Omental fat pad (tissue), 4 donors: ENCODE data around the gene TJAP1. TPM values are rescaled to one million over a fixed set of nuclear protein-coding genes. Genes with fewer than 3 reads are reported as not detected.

Experiments
- ATAC-seq: fragments of 150-250 bp; one replicate; pipeline ENCODE4 v1.9.1; 2016; ENCODE audit warnings: mild to moderate bottlenecking, moderate library complexity; ENCODE audit not compliant: low FRiP score
- DNase-seq: peaks from one replicate; pipeline ENCODE4 v3.0.0-alpha.2; 2019; ENCODE audit warnings: low spot score
- CTCF ChIP-seq, 3 donors: fragments of 450-650 bp; IDR thresholded peaks; one replicate each; pipeline ENCODE4 v1.5.1; 2016 to 2017; ENCODE audit warnings: antibody characterized with exemption in 3 of 3, mild to moderate bottlenecking in 3 of 3, moderate library complexity in 2 of 3
- total RNA-seq, 4 donors: library from RNA; depleted of rRNA; stranded (reverse); fragments of >200 nt; gene quantifications; one replicate each; pipeline ENCODE4 v1.1.0, GENCODE V29; 2016

The TJAP1 gene
- total RNA-seq, 4 donors from 2014 or later: 12.6 to 23.5 (median 15.7) TPM

GRCh38 chr6:43516367-43516696 lies 39.0 kb downstream of the TJAP1 start:
- DNase-seq: no peak

GRCh38 chr6:43516697-43517504 lies 39.5 kb downstream of the TJAP1 start, which contains the start of the genes POLR1C and YIPF3:
Gene POLR1C (plus strand): TSS chr6:43517089. CDS start chr6:43517110, 21 bp downstream.
Gene YIPF3 (minus strand): TSS chr6:43516926. CDS start chr6:43516807, 119 bp downstream.
- DNase-seq (peak; percentile 90), ATAC-seq (peak; percentile 90)
- no peak for TF ChIP-seq CTCF (IDR thresholded peaks at IDR 0.05)

More at GRCh38 chr6:43516367-43516696, 39.0 kb downstream of the TJAP1 start:
- ATAC-seq: peak; percentile 1
- no peak for TF ChIP-seq CTCF (IDR thresholded peaks at IDR 0.05)

GRCh38 chr6:43517505-43518357 lies 40.4 kb downstream of the TJAP1 start:
- ATAC-seq (no peak), DNase-seq (no peak)
- TF ChIP-seq CTCF (IDR thresholded peaks at IDR 0.05): no peak

- no peak for DNase-seq
- no peak for ATAC-seq
- TF ChIP-seq CTCF (IDR thresholded peaks at IDR 0.05): no peak
Measured at GRCh38 chr6:43520097-43520496, 42.7 kb downstream of the TJAP1 start.

DNA sequence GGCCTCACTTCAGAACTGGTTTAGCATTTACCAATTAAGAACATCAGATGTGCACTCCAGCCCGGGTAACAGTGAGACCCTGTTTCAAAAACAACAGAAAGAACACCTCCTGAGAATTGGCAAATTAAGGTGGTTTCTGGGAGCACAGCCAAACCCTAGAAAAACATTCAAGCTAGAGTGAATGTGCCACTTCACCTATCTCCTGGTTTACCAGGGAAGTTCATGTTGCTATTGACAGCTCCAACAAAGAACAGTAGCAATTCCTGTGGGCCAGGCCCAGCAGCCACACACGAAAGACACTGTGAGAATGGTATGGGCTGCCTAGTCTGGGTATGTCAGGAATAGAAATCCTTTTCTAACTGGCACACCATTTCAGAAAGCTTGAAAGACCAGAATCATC lies 44.5 kb downstream of the TJAP1 start:
- TF ChIP-seq CTCF (IDR thresholded peaks at IDR 0.05): no peak
- ATAC-seq (no peak), DNase-seq (no peak)

- TF ChIP-seq CTCF (IDR thresholded peaks at IDR 0.05): no peak
- ATAC-seq: no peak
- DNase-seq: no peak
Measured at GRCh38 chr6:43522547-43523261, 45.3 kb downstream of the TJAP1 start.
